Measurements from ENCODE around the gene MARVELD3.
"Not testable (repeated sequence)": the region's sequence is repeated elsewhere in the genome, so short reads cannot be mapped to it uniquely, and the experiment has no call there.

MARVELD3 gene

GRCh38 chr16:71672803-71673581 is 47.0 kb downstream of the MARVELD3 start:
- DNase-seq = no peak

GRCh38 chr16:71673582-71673973 is 47.6 kb downstream of the MARVELD3 start:
- DNase-seq = no peak

DNA sequence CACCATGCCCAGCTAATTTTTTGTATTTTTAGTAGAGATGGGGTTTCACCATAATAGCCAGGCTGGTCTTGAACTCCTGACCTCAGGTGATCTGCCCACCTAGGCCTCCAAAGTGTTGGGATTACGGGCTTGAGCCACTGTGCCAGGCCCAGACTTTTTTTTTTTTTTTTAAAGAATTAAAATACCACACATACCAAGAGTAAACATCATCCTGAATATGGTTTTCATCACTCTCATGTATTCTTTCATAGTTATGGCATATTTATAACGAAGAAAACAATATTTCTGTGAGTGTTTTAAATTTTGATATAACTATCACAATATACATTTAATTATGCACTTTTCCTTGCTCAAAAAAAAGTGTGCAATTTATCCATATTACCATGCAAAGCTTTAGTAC is 48.2 kb downstream of the MARVELD3 start:
- no peak for DNase-seq

DNA sequence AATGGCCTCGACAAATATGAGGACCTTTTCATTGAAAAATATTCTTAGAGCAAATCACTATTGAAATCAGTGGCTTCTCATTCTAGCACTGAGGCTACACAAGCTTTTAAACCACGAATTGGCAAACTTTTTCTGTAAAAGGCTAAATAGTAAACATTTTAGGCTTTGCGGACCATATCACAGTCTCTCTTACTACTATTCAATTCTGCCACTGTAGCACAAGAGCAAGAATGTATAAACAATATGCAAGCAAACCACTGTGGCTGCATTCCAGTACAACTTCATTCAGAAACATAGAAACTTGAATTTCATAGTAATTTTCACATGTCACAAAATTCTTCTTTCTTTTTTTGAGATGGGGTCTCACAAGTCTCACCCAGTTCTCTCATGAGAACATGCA is 49.4 kb downstream of the MARVELD3 start:
- no peak for DNase-seq

DNA sequence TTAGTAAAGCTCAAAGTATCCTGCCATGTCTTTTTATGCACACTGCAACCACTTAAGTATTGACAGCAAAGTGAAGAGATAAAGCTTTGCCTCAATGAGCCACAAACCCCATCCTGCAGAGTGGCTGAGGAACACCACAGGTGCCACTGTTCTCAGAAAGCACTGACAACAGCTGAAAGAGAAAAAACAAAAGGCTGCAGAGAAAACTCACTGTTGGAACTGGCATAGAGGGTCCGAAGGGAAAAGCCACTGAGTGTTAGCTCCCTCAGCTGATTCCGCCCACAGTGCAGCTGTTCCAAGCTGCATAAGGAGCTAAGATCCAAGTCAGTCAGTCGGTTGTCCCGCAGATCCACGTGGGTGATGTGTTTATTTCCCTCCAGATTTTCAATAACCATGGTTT is 50.3 kb downstream of the MARVELD3 start:
- no peak for DNase-seq

DNA sequence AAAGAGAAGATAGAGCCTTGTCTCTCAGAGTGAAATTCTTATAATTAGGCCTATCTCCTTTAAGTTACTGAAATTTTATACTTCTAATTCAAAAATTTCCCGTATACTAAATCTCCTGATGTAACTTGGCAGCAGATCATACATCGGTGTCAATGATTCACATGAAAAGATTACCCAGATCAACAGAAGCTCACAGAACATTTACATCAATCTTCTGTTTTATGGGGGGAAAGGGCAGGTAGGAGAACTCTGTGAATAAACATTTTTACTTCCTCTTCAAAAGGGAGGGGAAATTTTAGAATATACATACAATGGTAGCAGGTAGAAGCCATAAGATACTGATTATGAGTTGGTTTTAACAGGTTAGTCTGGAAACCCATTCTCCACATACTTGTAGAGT is 55.4 kb downstream of the MARVELD3 start:
- no peak for DNase-seq

- not testable (repeated sequence) for DNase-seq
Measured at GRCh38 chr16:71684280-71684679, 58.3 kb downstream of the MARVELD3 start.
